NCI-H128 (cell line): ENCODE results near the gene LTBP4.
A peak's percentile ranks its signal among the peaks of the same experiment; 100 is the strongest.

Experiments used
- DNase-seq: peaks from one replicate; lab custom pipeline; 2025; ENCODE audit not compliant: unreplicated experiment; lab: John Stamatoyannopoulos, UW

LTBP4 gene

GRCh38 chr19:40609561-40610395, 8.6 kb downstream of the LTBP4 start:
- DNase-seq: no peak

DNA sequence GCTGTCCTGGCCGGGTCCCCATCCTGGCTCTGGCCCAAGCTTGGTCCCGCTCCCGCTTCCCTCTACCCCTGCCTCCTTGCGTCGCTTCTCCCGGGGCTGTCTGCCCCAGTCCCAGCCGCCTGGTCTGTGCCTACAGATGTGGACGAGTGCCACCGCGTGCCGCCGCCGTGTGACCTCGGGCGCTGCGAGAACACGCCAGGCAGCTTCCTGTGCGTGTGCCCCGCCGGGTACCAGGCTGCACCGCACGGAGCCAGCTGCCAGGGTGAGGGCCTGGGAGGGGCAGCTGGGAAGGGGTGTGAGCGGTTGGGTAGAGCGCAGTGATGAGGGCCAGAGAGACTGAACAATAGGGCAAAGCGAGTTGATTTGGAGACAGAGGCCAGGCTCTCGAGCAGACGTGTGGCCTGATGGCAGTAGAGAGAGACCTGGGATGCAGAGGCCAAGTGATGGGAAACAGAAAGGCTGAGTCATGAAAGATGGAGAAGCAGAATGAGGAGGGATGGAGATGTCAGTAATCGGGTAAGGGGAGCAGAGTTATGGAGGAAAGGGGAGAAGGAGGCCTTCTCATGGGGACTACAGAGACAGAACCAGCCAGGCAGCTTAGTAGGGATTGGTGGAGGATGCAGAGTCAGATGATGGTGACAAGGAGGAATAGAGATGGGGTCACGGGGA, 9.4 kb downstream of the LTBP4 start:
- DNase-seq: no peak

DNA sequence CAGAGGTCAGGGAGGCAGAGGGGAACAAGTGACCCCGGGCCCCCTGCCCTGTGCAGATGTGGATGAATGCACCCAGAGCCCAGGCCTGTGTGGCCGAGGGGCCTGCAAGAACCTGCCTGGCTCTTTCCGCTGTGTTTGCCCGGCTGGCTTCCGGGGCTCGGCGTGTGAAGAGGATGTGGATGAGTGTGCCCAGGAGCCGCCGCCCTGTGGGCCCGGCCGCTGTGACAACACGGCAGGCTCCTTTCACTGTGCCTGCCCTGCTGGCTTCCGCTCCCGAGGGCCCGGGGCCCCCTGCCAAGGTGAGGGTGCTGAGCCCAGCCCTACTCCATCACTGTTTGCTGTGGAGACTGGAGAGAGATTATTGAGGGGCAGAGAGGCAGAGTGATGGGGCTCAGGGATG, 9.9 kb downstream of the LTBP4 start:
- no peak for DNase-seq

- DNase-seq: no peak
Observed at GRCh38 chr19:40611900-40612698, 10.9 kb downstream of the LTBP4 start.

DNA sequence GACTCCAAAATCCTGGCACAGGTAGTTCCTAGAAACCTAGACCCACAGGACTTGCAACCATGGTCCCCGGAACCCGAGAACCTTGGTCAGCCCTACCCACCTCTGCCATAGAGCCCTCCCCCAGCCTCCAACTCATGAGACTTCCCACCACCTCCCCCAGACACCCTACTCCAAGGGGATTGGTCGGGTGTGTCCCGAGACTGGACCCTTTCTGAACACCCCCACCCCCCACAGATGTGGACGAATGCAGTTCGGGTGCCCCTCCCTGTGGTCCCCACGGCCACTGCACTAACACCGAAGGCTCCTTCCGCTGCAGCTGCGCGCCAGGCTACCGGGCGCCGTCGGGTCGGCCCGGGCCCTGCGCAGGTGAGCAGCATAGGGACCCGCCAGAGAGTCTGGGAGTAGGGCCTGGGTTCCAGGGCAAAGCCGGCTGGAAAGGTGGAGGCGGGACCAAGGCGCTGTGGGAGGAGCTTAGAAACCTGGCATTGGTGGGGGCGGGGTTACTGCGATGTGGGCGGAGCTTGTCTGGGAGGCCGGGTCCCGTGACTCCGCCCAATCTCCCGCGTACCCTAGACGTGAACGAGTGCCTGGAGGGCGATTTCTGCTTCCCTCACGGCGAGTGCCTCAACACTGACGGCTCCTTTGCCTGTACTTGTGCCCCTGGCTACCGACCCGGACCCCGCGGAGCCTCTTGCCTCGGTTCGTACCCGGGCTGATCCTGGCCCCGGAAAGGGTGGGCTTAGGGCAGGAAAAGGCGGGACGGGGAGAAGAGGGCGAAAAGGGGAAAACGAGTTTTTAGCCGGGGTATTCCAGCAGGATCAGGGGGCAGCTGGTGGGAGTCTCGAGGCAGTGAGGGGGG, 11.9 kb downstream of the LTBP4 start:
- DNase-seq: no peak

- DNase-seq: no peak
Observed at GRCh38 chr19:40613690-40614621, 12.8 kb downstream of the LTBP4 start.

- no peak for DNase-seq
Observed at GRCh38 chr19:40614622-40615411, 13.6 kb downstream of the LTBP4 start.

- DNase-seq: no peak
Observed at GRCh38 chr19:40616178-40616577, 15.0 kb downstream of the LTBP4 start.

DNA sequence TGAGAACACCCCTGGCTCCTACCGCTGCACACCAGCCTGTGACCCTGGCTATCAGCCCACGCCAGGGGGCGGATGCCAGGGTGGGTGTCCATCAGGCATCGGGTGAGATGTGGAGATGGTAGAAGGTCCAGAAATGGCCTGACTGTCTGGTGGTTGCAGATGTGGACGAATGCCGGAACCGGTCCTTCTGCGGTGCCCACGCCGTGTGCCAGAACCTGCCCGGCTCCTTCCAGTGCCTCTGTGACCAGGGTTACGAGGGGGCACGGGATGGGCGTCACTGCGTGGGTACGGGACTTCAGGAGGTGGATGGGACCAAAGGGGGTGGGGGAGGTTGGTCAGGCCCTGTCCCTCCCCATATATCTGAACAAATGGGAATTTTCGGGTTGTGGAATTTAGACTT, 15.8 kb downstream of the LTBP4 start:
- DNase-seq: no peak

DNA sequence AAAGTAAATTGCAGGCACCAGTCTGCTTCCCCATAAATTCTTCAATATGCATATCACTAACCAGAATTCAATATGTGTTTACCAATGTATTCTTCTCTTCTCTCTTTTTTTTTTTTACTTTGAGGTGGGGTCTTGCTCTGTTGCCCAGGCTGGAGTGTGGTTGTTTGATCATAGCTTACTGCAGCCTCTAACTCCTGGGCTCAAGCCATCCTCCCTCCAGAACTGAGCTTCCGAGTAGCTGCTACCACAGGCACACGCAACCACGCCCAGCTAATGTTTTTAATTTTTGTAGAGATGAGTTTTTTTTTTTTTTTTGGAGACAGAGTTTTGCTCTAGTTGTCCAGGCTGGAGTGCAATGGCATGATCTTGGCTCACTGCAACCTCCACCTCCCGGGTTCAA, 16.8 kb downstream of the LTBP4 start:
- no peak for DNase-seq

GRCh38 chr19:40619333-40620160, 18.4 kb downstream of the LTBP4 start:
- no peak for DNase-seq

DNA sequence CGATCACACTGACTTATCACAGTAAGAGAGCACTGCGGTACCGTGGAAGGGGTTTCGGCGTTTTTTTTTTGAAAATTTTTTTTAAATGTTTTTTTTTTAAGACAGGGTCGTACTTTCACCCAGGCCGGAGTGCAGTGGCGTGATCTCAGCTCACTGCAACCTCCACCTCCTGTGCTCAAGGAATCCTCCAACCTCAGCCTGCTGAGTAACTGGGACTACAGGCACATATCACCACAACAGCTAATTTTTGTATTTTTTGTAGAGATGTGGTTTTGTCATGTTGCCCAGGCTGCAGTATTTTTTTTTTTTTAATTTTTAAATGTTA, 19.0 kb downstream of the LTBP4 start:
- DNase-seq: no peak

DNA sequence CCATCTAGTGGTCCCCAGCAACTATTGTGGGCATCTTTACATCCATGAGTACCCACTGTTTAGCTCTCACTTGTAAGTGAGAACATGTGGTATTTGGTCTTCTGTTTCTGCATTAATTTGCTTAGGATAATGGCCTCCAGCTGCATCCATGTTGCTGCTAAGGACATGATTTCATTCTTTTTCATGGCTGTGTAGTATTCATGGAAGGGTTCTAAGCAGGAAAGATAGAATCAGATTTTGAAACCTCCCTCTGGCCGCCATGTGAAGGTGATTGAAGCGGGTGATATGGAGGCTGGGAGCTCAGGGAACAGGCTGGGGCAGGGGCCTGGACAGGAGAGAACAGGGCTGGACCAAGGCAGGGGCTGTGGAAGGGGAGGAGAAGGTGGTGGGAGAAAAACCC, 20.1 kb downstream of the LTBP4 start:
- DNase-seq: no peak

DNA sequence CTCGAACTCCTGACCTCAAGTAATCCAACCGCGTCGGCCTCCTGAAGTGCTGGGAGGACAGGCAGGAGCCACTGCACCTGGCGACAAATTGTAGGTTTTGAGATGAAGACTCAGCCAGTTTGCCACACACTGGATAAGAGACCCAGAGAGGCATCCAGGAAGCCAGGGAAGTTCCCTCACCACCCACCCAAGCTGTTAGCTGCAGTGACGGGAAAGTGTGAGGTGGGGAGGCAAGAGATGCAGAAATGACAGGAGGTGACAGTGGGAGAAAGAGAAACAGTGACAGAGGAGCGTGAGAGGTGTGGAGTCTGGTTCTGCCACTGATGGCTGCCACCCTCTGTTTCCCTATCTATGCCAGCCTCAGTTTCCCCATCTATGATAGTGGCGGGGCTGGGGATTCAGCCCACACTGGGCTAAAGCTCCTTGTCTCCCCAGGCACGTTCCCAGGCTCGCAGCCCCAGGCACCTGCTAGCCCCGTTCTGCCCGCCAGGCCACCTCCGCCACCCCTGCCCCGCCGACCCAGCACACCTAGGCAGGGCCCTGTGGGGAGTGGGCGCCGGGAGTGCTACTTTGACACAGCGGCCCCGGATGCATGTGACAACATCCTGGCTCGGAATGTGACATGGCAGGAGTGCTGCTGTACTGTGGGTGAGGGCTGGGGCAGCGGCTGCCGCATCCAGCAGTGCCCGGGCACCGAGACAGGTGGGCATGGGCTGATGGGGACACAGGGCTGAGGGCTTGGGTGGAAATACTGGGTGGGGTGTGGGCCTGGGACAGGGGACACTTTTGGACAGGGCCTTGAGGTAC, 21.0 kb downstream of the LTBP4 start:
- no peak for DNase-seq

GRCh38 chr19:40622773-40623075, 21.6 kb downstream of the LTBP4 start:
- no peak for DNase-seq

DNA sequence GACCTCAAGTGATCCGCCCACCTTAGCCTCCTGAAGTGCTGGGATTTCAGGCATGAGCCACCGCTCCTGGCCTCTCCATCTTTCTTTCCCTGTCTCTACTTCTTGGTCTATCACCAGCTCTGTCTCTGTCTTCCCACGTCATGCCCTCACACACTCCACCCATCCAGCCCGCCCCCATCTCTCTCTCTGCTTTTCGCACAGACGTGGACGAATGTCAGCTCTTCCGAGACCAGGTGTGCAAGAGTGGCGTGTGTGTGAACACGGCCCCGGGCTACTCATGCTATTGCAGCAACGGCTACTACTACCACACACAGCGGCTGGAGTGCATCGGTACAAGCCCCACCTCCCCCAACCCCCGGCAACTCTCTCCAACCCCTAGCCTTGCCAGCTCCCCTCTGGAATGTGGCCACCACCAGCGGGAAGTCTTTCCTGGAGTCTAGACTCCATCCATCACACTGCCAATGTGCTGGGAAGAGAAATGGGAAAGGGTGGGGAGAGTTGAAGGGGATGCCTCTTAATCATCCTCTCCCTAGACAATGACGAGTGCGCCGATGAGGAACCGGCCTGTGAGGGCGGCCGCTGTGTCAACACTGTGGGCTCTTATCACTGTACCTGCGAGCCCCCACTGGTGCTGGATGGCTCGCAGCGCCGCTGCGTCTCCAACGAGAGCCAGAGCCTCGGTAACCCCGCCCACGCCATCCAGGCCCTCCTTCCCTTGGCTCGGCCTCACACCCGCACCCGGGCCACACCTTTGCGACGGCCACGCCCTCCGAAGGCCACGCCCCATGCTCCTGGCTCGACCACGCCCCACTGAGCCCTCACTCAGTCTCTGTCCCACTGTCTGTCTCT, 22.5 kb downstream of the LTBP4 start:
- peak; percentile 79 for DNase-seq
